Measurements from ENCODE around the gene FBF1. TPM values are rescaled to one million over a fixed set of nuclear protein-coding genes. Genes with fewer than 3 reads are reported as not detected.
A peak's percentile ranks its signal among the peaks of the same experiment; 100 is the strongest.
"Not testable (repeated sequence)": the region's sequence is repeated elsewhere in the genome, so short reads cannot be mapped to it uniquely, and the experiment has no call there.

FBF1 gene
- total RNA-seq, 1 donor from 2014 or later = 3.5 TPM

- ATAC-seq (peak; percentile 62), DNase-seq (ENCODE audit: missing footprints) (peak; percentile 88)
- intact Hi-C loops (cut with DNase I) = loop anchor here (1.0 kb wide), 1 partner anchor 17 kb away; the partner anchor contains the start of gene WBP2
These were observed 68.1 kb downstream of the FBF1 start for GRCh38 chr17:75872434-75873351.

- ATAC-seq; DNase-seq (ENCODE audit: missing footprints); intact Hi-C loops (cut with DNase I): not testable (repeated sequence)
These were observed 70.6 kb downstream of the FBF1 start for GRCh38 chr17:75870228-75870627.

DNA sequence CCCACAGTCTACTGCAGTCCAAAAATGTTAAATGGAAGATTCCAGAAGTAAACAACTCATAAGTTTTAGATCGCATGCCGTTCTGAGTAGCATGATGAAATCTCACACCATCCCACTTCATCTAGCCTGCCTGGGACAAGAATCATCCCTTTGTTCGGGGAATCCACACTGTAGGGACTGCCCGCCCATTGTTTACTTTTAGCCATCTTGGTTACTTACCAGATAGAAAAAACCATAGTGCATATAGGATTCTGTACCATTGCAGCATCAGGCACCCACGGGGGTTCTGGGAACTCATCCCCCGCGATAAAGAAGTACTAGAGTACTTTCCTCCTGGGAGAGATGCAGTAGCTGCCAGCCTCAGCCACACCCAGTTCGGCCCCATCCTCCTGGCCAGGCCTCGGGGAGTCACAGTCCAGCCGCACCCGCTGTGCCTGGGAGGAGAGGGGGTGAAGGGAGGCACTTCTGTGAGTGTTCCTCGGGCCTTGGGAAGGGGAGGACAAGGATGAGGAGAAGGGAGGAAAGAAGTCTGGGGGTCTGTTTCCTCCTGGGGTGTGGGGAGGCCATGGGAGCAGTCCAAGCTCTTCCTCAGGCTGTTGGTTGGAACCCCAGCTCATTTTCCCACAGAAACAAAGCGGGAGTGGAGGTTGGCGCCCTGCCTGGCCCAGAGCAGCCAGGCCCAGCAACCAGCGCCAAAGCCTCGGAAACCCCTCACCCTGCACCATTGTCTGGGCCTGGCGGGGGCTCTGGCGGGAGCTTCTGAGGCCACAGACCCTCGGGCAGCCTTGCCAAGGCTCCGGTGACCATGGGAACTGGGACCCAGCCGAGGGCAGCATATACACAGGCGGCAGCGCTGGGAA is 71.3 kb downstream of the FBF1 start:
- DNase-seq (ENCODE audit: missing footprints) (peak; percentile 85), ATAC-seq (peak; percentile 69)
- intact Hi-C loops (cut with DNase I) = no loop called here

GRCh38 chr17:75868730-75869281 is 72.0 kb downstream of the FBF1 start:
- DNase-seq (ENCODE audit: missing footprints); intact Hi-C loops (cut with DNase I); ATAC-seq: not testable (repeated sequence)

DNA sequence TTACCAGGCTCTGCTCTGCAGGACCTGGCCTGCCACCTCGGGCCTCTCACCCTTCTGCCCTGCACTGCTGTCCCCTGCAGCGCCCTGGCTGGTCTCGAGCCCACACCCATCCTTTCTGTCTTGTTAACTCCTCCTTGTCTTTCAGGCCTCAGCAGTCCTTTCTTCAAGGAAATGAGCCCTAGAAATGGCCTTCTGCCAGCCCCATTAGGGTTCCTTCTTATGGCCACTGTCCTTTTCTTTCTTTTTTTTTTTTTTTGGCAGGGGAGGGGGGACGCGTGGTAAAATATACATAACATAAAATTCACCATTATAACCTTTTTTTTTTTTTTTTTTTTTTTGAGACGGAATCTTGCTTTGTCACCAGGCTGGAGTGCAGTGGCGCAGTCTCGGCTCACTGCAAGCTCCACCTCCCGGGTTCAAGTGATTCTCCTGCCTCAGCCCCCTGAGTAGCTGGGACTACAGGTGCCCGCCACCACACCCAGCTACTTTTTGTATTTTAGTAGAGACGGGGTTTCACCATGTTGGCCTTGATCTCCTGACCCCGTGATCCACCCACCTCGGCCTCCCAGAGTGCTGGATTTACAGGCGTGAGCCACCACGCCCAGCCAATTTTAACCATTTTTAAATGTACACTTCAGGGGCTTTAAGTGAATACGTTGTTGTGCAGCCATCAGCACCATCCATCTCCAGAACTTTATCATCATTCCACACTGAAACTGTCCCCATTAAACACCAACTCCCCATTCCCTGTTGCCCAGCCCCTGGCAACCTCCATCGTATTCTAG is 75.2 kb downstream of the FBF1 start:
- ATAC-seq; intact Hi-C loops (cut with DNase I); DNase-seq (ENCODE audit: missing footprints): not testable (repeated sequence)

DNA sequence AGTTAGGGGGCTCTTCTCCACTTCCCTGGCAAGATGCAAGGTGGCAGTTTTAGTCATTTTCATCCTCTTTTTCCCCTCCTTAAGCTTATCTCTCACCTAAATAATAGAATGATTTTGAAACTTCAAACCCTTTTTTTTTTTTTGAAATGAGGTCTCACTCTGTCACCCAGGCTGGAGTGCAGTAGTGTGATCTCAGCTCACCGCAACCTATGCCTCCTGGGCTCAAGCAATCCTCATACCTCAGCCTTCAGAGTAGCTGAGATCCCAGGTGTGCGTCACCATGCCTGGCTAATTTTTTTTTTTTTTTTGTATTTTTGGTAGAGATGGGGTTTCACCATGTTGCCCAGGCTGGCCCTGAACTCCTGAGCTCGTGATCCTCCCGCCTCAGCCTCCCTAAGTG is 76.0 kb downstream of the FBF1 start:
- DNase-seq (ENCODE audit: missing footprints); intact Hi-C loops (cut with DNase I); ATAC-seq: not testable (repeated sequence)

- DNase-seq (ENCODE audit: missing footprints) = peak; percentile 84
- intact Hi-C loops (cut with DNase I) = no loop called here
- peak; percentile 92 for ATAC-seq
These were observed 76.4 kb downstream of the FBF1 start for GRCh38 chr17:75864448-75864871.

GRCh38 chr17:75861927-75862317 is 78.9 kb downstream of the FBF1 start:
- DNase-seq (ENCODE audit: missing footprints) (no peak), ATAC-seq (peak; percentile 55)
- intact Hi-C loops (cut with DNase I) = no loop called here

Other genes starting within 250 kb of the FBF1 start
- 7.5 TPM for gene ITGB4, start 219.6 kb downstream of the FBF1 start, total RNA-seq
- gene GALK1, start 175.8 kb downstream of the FBF1 start, total RNA-seq = 23.8 TPM
- gene UNK, start 156.2 kb downstream of the FBF1 start, total RNA-seq = 16.0 TPM
- 10.7 TPM for gene UNC13D, start 96.6 kb downstream of the FBF1 start, total RNA-seq
- 151 TPM for gene WBP2, start 85.7 kb downstream of the FBF1 start, total RNA-seq
- 39.4 TPM for gene TRIM47, start 62.5 kb downstream of the FBF1 start, total RNA-seq
- 11.3 TPM for gene TRIM65, start 44.1 kb downstream of the FBF1 start, total RNA-seq
- 115 TPM for gene MRPL38, start 36.2 kb downstream of the FBF1 start, total RNA-seq
- gene ACOX1, start 38.1 kb upstream of the FBF1 start, total RNA-seq = 80.9 TPM
- gene TEN1, start 38.2 kb upstream of the FBF1 start, total RNA-seq = 9.4 TPM
- 2.2 TPM for gene CDK3, start 59.8 kb upstream of the FBF1 start, total RNA-seq
- gene EVPL, start 86.3 kb upstream of the FBF1 start, total RNA-seq = 0.11 TPM
- 60.1 TPM for gene SRP68, start 131.5 kb upstream of the FBF1 start, total RNA-seq
- gene GALR2, start 133.7 kb upstream of the FBF1 start, total RNA-seq = not detected
- gene ZACN, start 138.1 kb upstream of the FBF1 start, total RNA-seq = not detected
- 70.9 TPM for gene EXOC7, start 162.7 kb upstream of the FBF1 start, total RNA-seq
- gene FOXJ1, start 200.2 kb upstream of the FBF1 start, total RNA-seq = not detected